ENCODE data around the gene ART1. TPM values are rescaled to one million over a fixed set of nuclear protein-coding genes. Genes with fewer than 3 reads are reported as not detected.

Gene ART1
- total and polyA plus RNA-seq, 12 donors = 0.03 to 2.8 (median 1.2) TPM; not detected in 3

DNA sequence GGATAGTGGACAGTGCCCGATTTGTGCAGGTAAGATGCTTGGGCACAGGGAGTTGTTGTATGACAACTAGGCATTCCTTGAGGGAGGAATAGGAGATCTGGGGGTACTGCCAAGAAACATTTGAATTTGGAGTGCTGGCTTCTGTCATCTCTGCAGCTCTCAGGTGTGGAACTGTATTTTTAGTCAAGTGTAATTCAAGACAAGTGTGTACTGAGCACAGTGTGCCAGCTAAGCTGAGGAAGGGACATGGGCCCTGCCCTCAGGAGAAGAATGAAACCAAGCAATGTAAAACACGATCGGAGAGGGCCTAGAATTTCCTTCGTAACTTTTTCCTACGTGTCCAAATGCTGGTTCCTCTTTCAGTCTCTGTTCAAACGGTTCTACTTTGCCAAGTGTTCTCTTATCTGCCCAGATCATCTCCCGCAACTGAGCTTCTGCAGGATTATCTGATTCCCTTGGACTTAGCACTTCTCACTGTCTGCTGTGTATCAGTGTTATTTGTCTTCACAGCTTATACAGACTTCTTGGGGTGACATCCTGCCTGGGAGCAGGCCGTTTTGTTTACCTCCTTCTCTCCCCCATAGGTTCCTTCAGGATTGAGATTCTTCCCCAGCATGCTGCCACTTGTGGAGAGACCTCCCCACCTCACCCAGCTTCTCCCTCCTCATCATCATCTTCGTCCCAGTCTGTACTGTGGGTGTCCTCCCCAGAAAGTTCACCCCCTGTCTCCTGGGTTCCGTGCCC is 30.8 kb upstream of the ART1 start:
- ATAC-seq (peak in 7 of 8 donors; percentile 20 to 77 (median 68)), DNase-seq (no peak)
- Histone ChIP-seq H3K4me1 (peaks cover 0 to 16% (median 0%) of the 10 kb centered on the region in 9 donors), H3K4me3 (no peak overlapping the region), H3K27ac (no peak overlapping the region), H3K27me3 (no peaks in the 10 kb centered on the region), H3K9me3 (peaks cover 0 to 8% (median 5%) of the 10 kb centered on the region in 11 donors), H3K36me3 (no peaks in the 10 kb centered on the region)
- TF ChIP-seq, protein P1, sequence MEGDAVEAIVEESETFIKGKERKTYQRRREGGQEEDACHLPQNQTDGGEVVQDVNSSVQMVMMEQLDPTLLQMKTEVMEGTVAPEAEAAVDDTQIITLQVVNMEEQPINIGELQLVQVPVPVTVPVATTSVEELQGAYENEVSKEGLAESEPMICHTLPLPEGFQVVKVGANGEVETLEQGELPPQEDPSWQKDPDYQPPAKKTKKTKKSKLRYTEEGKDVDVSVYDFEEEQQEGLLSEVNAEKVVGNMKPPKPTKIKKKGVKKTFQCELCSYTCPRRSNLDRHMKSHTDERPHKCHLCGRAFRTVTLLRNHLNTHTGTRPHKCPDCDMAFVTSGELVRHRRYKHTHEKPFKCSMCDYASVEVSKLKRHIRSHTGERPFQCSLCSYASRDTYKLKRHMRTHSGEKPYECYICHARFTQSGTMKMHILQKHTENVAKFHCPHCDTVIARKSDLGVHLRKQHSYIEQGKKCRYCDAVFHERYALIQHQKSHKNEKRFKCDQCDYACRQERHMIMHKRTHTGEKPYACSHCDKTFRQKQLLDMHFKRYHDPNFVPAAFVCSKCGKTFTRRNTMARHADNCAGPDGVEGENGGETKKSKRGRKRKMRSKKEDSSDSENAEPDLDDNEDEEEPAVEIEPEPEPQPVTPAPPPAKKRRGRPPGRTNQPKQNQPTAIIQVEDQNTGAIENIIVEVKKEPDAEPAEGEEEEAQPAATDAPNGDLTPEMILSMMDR (IDR thresholded peaks at IDR 0.05) = no peak
- intact Hi-C loops (cut with DNase I) = no loop called here
- WGBS, 2 donors = 56 to 62% methylated on average over 10 of the region's 10 CpGs

DNA sequence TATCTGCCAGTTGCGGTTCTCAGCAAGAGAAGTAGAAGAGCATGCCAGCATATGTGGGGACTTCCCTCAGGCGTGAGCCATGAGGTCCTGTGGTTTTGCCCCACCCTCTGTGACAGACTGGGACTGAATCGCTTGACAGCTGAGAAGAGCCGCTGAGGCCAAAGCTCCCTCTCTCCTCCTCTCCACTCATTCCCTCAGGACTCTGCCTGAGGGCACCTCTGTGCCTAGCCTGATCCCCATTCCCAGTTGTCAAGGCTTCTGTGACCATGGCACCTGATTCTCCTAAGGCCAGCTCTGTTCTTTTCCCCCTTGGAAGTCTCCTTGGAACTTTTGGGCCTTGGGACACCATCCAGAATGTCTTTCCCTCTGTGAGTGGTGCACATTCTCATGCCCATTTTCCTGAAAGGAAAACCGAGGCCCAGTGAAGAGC is 30.2 kb upstream of the ART1 start:
- peak in 6 of 8 donors; percentile 27 to 64 (median 57) for ATAC-seq

DNA sequence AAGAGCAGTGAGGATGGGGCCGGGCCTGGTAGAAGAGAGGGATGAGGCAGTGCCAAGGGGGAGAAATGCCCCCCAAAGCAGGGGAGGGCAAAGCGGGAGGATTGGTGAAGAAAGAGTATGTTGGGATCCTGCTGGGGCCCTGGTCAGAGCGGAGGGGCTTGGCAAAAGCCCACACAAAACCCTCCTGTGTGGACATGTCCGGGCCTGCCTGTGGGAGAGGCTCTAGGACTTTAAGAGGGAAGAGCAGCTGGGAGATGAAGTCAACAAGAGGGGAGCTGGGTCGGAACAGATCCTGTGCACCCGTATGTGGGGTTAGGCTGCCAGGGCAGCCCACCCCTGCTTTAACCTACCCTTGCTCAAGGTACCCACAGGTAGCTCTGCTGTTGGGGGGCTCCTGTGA is 28.9 kb upstream of the ART1 start:
- Histone ChIP-seq H3K9me3 (peaks cover 0 to 8% (median 5%) of the 10 kb centered on the region in 11 donors), H3K27me3 (no peaks in the 10 kb centered on the region), H3K4me3 (no peak overlapping the region), H3K36me3 (no peaks in the 10 kb centered on the region), H3K4me1 (peaks cover 0 to 16% (median 0%) of the 10 kb centered on the region in 9 donors), H3K27ac (no peak overlapping the region)
- intact Hi-C loops (cut with DNase I) = no loop called here
- ATAC-seq (no peak), DNase-seq (no peak)
- TF ChIP-seq, protein P1 (IDR thresholded peaks at IDR 0.05) = no peak
- 81 to 90% methylated on average over 6 of the region's 6 CpGs for WGBS, 2 donors

More for the DNA sequence above, 30.2 kb upstream of the ART1 start:
- Histone ChIP-seq H3K9me3 (peaks cover 0 to 8% (median 5%) of the 10 kb centered on the region in 11 donors), H3K4me3 (no peak overlapping the region), H3K36me3 (no peaks in the 10 kb centered on the region), H3K27ac (no peak overlapping the region), H3K4me1 (peaks cover 0 to 16% (median 0%) of the 10 kb centered on the region in 9 donors), H3K27me3 (no peaks in the 10 kb centered on the region)
- DNase-seq = no peak
- intact Hi-C loops (cut with DNase I) = no loop called here
- 55 to 60% methylated on average over 5 of the region's 5 CpGs for WGBS, 2 donors
- TF ChIP-seq, protein P1 (IDR thresholded peaks at IDR 0.05) = no peak

DNA sequence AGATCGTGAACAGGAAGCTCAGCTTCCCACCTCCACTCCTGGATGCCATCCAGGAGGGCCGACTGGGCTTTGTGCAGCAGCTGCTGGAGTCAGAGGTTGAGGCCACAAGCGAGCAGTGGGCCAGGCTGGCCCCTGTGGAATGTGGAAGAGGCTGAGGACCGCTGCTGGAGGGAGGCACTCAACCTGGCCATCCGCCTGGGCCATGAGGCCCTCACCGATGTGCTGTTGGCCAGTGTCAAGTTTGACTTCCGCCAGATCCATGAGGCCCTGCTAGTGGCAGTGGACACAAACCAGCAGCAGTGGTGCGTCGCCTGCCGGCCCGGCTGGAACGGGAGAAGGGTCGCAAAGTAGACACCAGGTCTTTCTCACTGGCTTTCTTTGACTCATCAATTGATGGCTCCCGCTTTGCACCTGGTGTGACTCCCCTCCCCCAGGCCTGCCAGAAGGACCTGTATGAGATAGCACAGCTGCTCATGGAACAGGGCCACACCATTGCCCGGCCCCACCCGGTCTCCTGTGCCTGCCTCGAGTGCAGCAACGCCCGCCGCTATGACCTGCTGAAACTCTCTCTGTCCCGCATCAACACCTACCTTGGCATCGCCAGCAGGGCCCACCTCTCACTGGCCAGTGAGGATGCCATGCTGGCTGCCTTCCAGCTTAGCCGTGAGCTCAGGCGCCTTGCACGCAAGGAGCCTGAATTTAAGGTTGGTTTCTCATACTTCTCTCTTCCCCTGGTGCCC is 28.0 kb upstream of the ART1 start:
- intact Hi-C loops (cut with DNase I) = no loop called here
- ATAC-seq = peak in 1 of 8 donors; percentile 10
- DNase-seq = no peak
- H3K4me3 ChIP-seq = no peak overlapping the region
- no peaks in the 10 kb centered on the region for H3K27me3 ChIP-seq
- H3K9me3 ChIP-seq = peaks cover 0 to 7% (median 4%) of the 10 kb centered on the region in 11 donors
- no peaks in the 10 kb centered on the region for H3K36me3 ChIP-seq
- 71 to 74% methylated on average over 25 of the region's 25 CpGs for WGBS, 2 donors
- TF ChIP-seq, protein P1 (IDR thresholded peaks at IDR 0.05) = no peak
- no peak overlapping the region for H3K27ac ChIP-seq
- peaks cover 0 to 16% (median 0%) of the 10 kb centered on the region in 9 donors for H3K4me1 ChIP-seq

Data from heart right ventricle (tissue), 16 donors.